ENCODE results near the gene TMEM255B. TPM values are rescaled to one million over a fixed set of nuclear protein-coding genes. Genes with fewer than 3 reads are reported as not detected.
A peak's percentile ranks its signal among the peaks of the same experiment; 100 is the strongest.

The TMEM255B gene
- total and polyA plus RNA-seq, 2 donors (not counting 3 experiments of a cell fraction or from before 2014, with no cell fraction given) = 105 to 121 TPM

DNA sequence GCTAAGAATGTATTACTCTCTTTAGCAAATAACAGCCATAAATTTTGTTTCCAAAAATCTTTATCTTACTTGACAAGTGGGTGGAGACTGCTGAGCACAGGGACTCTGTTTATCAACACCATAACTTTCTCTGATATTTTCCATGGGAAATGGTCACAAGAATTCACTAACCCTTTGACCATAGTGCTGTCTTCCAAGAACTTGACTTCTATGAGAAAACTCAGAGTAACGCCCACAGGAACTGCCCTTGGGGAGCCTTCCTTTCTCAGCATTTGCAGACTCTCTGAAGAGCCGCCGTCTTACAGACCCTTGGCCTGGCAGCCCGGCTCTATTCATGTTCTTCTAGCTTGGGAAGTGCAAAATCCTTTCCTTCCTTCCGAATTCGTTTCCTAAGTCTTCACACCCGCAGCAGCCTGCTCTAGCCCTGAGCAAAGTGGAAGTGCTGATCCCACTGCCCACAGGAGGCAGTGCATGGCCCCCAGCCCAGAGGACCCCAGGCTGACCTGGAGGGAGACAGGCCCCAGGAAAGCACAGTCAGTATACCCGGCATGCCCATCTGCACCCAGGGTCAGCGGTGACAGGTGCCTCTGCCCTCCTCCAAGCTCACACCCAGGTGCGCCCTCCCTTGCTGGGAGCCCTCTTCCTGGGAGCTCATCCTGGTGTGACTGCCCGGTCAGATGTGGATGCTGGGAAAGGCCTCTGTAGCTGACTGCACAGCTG, 94.7 kb downstream of the TMEM255B start:
- FAIRE-seq = no peak
- no peak overlapping the region for H3K9ac ChIP-seq (replicated peaks; ENCODE audit: extremely low read depth, insufficient read depth, low read length)

More for the DNA sequence above, 94.7 kb downstream of the TMEM255B start:
- intact Hi-C loops (cut with micrococcal nuclease) = no loop called here
- POLR2A ChIA-PET = no interaction called here
- no peaks in the 10 kb centered on the region for H3K4me1 ChIP-seq (ENCODE audit: control insufficient read depth, extremely low read depth, insufficient read depth, low read length)
- no peaks in the 10 kb centered on the region for H3K79me2 ChIP-seq (ENCODE audit: control insufficient read depth, insufficient read depth, low read length)
- no peak overlapping the region for H3K4me2 ChIP-seq (ENCODE audit: insufficient read depth, low read length)
- H3K9me3 ChIP-seq (replicated peaks; ENCODE audit: control insufficient read depth, insufficient read depth, low read length) = no peaks in the 10 kb centered on the region
- H4K20me1 ChIP-seq (replicated peaks; ENCODE audit: control insufficient read depth, extremely low read depth, insufficient read depth, low read length) = no peaks in the 10 kb centered on the region
- H3K27me3 ChIP-seq (ENCODE audit: control insufficient read depth in 2 of 2, insufficient read depth in 2 of 2, low read length in 2 of 2) = no peaks in the 10 kb centered on the region
- no peak overlapping the region for H2AFZ ChIP-seq (ENCODE audit: low read depth, low read length)
- H3K36me3 ChIP-seq (ENCODE audit: control insufficient read depth in 2 of 2, extremely low read depth in 1 of 2, insufficient read depth in 2 of 2, low read length in 2 of 2) = no peaks in the 10 kb centered on the region
- dilution Hi-C loops (cut with MboI; ENCODE audit: extremely low pct_ligation_motif_present, low sequenced_read_pairs) = no loop called here
- no TSS peak for BruUV-seq (replicated peaks)
- H3K9me1 ChIP-seq (replicated peaks; ENCODE audit: control insufficient read depth, extremely low read depth, insufficient read depth, low read length) = no peaks in the 10 kb centered on the region
- DNase-seq (ENCODE audit: low read depth, low spot score) = peak; percentile 60
- no peak overlapping the region for H3K27ac ChIP-seq (ENCODE audit: insufficient read depth, low read depth, low read length)
- no peak overlapping the region for H3K4me3 ChIP-seq (replicated peaks in 1 of 3; ENCODE audit: insufficient read depth in 1 of 3, low read depth in 1 of 3, low read length in 3 of 3)
- TF ChIP-seq MYC (IDR thresholded peaks at IDR 0.05; ENCODE audit: low read depth, low read length) (no peak), POLR2A (IDR thresholded peaks at IDR 0.05; ENCODE audit: low read depth, low read length) (no peak), GATA2 (IDR thresholded peaks at IDR 0.05; ENCODE audit: insufficient read depth, insufficient read length, low read depth, low read length) (no peak), EZH2 (IDR thresholded peaks at IDR 0.05; ENCODE audit: borderline replicate concordance, low read depth, low read length, severe bottlenecking) (no peak), JUN (IDR thresholded peaks at IDR 0.05; ENCODE audit: borderline replicate concordance, insufficient read depth, insufficient read length, low read depth) (no peak), FOS (IDR thresholded peaks at IDR 0.05; ENCODE audit: borderline replicate concordance, insufficient read depth, low read length) (no peak), POLR2AphosphoS5 (IDR thresholded peaks at IDR 0.05; ENCODE audit: insufficient read depth, low read depth, low read length) (no peak)
- TF ChIP-seq, protein P1, sequence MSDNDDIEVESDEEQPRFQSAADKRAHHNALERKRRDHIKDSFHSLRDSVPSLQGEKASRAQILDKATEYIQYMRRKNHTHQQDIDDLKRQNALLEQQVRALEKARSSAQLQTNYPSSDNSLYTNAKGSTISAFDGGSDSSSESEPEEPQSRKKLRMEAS (IDR thresholded peaks at IDR 0.05; ENCODE audit: insufficient read depth, insufficient read length) = no peak
- TF ChIP-seq, protein P2, sequence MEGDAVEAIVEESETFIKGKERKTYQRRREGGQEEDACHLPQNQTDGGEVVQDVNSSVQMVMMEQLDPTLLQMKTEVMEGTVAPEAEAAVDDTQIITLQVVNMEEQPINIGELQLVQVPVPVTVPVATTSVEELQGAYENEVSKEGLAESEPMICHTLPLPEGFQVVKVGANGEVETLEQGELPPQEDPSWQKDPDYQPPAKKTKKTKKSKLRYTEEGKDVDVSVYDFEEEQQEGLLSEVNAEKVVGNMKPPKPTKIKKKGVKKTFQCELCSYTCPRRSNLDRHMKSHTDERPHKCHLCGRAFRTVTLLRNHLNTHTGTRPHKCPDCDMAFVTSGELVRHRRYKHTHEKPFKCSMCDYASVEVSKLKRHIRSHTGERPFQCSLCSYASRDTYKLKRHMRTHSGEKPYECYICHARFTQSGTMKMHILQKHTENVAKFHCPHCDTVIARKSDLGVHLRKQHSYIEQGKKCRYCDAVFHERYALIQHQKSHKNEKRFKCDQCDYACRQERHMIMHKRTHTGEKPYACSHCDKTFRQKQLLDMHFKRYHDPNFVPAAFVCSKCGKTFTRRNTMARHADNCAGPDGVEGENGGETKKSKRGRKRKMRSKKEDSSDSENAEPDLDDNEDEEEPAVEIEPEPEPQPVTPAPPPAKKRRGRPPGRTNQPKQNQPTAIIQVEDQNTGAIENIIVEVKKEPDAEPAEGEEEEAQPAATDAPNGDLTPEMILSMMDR (IDR thresholded peaks at IDR 0.05; ENCODE audit: extremely low read depth in 1 of 2, insufficient read depth in 1 of 2, low read depth in 1 of 2, low read length in 2 of 2) = no peak
- CTCF ChIA-PET = interaction anchor here (1.5 to 2.4 kb wide), 2 partner anchors 16 to 51 kb away, joined by 6 read pairs; no protein-coding TSS in a partner anchor
